GM18508 (cell line): ENCODE data around the gene PTH2.

Source experiments
- ATAC-seq: cut with Tn5 transposase; IDR thresholded peaks from one replicate; pipeline ENCODE4 v1.9.1; 2021; ENCODE audit warnings: moderate number of reproducible peaks; ENCODE audit not compliant: insufficient read depth, unreplicated experiment

The PTH2 gene

DNA sequence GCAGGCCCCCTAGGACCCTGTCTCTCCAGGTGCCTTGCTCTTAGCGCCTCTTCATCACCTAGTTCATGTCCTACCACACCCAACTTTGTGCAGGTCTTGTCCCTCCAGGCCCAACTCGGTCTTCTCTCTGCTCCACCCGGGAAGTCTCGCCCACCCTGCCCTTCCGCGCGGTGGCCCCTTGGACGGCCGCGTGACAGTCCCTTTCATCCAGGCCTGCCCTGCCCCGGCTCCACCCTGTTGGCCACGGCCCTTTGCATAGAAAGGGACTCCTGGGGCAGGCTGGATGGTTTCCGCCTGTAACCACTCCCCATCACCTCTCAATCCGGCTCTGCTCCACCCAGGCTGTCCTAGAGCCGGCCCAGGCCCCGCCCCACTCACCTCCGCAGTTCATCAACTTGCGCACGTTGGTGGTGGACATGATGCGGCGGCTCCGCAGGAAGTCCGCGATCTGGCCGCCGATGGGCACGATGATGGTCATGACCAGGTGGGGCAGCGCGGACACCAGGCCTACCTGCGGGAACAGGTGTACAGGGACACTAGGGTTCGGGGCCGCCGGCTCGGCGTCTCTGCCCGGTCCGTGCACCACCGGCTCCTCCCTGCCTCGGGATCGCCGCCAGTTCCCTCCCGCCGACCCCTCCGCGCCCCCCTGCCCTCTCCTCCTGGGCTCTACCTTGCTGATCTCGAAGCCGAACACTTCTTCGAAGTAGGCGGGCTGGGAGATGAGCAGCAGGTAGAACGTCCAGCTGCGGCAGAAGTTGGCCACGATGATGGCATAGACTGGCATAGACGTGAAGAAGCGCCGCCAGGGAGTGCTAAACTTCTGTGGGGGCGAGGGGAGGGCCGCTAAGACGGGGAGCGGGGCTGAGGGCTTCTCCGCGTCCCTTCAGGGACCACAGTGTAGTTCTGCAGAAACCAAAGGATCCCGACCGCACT is 9.2 kb upstream of the PTH2 start:
- ATAC-seq = no peak

DNA sequence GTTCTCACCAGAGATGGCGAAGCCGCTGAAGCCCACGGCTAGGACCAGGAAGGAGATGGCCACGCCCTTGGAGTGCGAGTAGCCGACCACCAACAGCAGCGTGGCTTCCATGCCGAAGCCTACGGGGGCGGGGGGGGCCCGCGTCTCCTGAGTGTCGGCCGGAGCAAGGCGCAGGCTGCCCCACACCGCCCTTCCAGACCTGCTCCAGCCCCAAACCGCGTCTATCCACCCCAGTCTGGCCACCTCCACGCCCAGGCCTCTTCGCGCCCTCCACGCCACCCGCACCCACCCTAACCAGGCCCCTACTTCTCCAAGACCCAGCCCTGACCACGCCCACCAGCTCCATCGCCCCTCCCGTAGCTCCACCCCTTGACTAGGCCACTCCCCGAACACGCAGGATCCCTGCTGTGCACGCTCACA is 8.1 kb upstream of the PTH2 start:
- ATAC-seq = no peak

DNA sequence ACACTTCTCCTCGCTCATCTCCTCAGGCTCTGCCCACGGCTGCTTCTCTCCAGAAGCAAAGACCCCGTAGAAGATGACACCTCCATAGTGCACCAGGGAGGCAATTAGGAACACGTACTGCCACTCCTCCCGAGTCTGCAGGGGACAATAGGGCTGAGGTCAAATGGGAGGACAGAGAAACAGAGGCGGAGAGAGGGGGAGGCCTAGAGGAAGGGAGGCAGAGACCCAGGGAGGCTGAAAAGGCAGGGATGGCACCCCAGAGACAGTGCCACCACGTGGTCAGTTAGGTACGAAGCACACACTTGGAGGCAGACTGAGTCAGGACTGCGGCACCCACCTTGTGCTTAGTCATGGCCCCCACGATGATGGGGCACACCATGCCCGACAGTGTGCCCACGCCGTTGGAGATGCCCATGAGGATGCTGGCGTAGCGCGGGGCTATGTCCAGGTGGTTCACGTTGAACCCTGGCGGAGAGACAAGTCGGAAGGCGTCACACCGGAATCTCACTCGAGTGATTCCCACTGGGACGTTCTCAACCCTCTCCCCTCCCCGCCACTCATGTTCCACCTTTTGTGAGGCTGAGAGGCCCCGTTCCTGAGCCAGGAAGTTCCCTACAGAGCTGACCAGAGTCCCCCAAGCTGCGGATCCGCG is 7.6 kb upstream of the PTH2 start:
- no peak for ATAC-seq

DNA sequence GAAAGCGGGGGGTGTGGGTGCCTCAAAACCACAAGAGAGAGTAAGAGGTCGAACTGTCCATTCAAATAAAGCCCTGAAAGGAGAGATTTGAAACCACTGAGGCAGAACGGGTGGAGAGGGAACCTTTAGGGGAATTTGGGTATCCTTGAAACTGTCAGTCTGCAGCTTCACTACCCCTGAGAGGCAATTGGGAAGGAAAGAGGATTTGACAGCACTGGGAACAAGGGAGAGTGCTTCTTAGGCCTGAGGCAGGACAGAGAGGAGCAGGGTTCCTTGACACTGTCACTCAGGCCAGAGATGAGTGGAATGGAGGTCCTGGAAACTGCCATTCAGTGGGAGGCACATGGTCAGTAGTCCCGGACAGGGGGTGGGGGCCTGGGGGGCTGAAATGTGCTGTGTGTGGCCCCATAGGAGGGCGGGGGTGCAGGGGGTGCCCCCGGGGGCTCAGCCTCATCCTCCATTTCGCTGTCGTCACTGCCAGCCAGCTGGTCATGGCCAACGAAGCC is 7.0 kb upstream of the PTH2 start:
- ATAC-seq = no peak

DNA sequence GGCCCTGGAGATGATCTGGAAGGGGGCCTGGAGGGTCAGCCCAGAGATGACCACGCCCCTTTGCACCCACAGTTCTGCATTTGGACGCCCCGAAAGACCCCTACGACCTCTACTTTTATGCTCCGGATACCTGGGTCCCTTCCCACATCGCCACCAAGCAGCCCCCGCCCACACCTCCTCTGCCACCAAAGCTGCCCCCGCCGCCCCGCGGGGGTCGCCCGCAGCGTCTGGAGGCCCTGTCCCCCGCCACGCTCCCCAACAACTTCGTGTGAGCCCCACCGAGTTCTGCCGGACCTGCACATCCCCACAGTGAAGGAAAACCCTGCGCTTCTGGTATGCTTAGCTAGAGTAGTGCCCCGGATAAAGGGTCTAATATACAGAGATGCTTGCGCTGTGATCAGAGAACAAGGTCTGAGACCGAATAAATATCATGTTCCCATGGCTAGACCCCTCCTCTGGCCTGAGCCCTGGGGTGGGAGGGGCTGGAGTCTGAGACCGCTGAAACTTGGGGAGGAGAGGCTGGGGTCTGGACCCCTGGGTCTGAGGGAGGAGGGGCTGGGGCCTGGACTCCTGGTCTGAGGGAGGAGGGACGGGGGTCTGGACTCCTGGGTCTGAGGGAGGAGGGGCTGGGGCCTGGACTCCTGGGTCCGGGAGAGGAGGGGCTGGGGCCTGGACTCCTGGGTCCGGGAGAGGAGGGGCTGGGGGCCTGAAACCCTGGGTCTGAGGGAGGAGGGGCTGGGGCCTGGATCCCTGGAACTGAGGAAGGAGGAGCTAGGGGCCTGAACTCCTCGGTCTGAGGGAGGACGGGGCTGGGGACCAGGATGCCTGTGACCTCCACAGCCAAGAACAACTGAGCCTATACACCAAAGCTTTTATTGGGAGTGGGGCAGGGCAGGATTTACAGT is 5.6 kb upstream of the PTH2 start:
- ATAC-seq = no peak

DNA sequence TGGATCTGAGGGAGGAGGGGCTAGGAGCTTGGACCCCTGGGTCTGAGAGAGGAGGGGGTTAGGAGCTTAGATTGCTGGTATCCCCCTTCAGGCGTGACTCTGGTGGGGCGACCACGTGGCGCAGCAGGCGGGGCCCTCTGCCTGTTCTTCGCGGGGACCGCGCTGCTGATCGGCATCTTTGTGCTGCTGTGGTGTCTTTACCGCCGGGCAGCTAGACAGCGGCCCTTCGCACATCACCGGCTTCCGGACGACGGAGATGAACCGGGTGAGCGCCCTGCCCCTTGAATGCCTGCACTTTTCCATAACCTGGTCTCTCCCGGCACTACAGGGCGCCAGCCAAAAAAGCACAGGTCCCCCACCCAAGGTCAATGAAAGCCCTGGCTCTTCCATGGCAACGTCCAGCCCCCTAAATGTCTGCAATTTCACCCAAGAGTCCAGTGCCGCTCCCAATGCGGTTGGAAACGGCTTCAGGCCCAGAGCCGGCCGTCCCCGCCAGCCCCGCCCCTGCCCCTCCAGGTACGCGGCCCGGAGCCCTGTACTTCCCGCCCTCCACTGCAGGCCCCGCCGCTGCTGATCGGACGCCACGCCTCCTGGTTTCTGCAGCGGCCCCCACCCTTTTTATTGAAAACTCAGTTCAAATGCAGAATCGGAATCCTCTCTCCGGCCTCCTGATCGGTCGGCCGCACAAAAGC is 4.8 kb upstream of the PTH2 start:
- ATAC-seq = no peak

DNA sequence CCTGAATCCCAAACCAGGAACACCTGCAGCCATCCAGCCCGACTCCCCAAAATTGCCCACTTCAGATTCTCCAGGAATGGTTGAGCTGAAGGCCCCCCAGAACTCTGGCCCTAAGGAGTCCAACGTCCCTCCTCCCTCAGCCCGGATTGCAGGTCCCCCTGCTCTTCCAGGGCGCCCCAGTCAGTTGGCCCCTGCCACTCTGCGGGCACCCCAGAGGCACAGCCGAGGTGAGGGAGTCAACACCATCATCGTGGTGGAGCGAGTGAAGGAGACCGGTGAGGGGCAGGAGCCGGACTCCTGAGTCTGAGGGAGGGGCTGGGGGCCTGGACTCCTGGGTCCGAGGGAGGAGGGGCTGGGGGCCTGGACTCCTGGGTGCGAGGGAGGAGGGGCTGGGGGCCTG is 4.1 kb upstream of the PTH2 start:
- no peak for ATAC-seq

DNA sequence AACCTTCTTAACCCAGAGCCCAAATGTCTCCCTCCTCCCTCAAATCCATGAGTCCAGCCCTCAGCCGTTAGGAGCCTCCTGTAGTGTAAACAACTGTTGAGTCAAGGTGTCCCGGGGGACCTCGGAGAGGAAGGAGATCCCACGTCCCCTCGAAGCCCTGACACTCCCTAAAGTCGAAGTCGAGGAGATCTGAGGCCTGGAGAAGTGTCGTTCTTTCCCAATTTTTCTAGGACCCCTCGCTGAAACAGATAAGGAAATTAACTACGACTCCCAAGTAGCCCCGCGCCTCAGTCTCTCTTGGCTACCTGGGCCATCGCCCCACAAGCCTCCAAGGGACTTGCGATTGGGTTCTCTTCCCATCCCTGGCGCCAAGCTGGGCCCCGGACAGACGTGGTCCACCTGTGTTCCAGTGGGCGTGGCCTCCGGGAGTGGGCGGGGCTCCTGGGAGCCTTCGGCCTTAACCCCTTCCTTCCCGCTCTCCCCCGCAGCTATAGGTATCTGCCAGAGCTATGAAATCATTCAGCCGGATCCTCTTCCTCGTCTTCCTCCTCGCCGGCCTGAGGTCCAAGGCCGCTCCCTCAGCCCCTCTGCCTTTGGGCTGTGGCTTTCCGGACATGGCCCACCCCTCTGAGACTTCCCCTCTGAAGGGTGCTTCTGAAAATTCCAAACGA is 2.8 kb upstream of the PTH2 start:
- ATAC-seq = no peak

DNA sequence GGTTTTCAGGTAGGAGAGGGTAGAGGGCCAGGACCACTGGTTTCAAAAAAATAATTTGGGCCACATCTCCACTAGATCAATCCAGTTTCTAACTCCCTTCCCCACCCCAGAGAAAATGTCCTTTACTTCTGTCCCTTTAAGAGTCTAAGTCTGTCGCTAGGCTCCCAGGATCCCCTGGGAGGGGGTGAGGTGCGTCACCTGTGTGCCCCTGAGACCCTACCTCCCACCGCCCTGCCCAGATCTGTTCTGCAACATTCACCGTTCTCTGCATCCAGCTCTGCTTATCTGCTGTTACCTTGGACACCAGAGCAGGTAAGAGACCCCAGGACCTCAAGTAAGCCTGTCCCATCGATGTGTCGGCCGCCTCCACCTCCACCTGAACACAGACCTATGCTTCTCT is 1.9 kb upstream of the PTH2 start, which contains the start of gene GFY:
Gene GFY (plus strand): TSS at position 211 of the 400 bp plus-strand sequence. CDS start 1,043 bp downstream, outside the sequence.
- ATAC-seq = no peak

DNA sequence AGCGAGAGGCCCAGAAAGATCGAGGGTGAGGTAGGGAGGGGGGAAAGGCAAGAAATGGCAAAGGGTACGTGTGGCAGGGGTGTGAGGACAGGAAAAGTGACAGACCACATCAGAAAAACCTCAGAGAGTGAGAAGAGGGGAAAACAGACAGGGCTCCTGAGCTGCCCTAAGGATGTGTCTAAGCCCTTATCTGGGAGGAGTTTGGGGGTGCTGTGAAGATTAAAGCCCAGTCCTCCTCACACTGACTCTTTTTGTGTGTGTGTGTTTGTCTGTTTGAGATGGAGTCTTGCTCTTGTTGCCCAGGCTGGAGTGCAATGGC is 703 bp upstream of the PTH2 start:
- no peak for ATAC-seq

DNA sequence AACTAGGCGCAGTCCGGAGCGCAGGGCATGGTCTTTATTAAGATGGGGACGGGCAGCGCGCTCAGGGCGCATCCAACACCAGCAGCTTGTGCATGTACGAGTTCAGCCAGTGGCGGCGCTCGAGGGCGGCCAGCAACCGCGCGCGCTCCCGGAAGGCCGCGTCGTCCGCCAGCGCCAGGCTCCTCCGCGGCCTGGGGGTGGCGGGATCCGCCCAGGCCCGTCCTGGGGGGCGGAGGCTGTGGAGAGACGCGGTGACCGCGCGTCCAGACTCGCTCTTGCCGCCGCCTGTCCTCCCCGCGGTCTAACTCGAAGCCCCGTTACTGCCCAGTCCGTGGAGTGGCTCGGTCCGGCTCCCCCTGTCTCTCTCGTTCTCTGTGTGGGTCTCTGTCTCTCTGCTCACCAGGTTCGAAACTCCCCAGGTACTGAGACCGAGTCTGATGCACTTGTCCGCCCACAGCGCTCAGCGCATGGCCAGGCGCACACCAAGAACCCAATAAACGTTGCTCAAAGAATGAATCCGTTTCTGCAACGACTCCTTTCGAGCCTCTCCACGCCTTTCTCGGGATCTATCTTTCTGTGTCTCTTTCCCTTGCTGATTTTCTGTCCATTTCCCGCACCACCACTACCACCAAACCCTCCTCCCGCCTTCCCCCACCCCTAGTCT is 702 bp downstream of the PTH2 start:
- no peak for ATAC-seq

DNA sequence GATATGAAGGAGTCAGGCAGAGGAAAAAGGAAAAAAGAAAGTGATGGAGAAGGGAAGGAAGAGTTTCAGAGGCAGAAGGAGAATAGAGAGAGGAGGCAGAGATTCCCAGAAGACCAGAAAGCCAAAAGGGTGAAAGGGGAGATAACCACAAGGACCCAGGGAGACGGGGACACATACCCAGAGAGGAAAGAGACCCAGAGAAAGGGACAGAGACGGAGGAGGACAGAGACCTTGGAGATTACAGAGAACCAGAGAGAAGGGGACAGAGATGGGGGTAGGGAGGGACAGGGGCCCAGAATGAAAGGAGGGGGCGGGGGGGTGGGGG is 1.4 kb downstream of the PTH2 start:
- no peak for ATAC-seq

DNA sequence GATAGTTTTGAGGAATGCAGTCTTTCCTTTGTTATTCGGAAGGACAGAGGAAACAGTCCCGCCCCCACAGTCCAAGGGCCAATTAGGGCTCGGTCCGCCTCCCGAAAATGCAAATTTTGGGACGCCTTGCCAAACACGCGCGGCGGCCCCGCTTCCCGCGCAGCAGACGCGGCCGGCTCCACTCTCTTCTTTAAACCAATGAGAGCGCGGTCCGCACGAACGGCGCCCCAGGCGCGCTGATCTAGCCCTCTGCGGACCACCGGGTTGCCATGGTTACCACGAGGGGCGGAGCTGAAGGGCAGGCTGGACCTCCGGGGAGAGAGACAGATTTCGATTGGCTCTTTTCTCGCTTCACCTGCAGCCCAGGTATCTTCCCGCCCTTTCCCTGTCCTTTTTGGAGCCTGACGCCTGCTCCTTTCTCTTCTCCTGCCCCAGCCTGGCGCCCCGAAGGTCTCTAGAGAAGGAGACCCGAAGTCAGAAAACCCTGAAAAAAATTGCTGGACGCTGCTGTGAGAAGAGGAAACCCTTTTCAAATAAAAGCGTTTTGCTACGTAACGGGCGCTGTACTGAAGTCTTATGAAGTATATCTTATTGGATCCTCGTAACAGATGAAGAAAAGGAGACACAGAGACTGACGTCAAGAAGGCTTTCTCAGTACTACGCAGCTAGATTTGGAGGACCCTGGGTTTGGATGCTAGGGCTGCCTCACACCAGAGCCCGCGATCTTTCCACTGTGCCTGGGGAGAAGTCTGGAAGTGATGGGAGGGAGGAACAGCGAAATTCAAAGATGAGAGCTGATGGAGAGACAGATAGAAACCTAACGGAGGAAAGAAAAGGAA is 2.0 kb downstream of the PTH2 start:
- ATAC-seq = no peak

DNA sequence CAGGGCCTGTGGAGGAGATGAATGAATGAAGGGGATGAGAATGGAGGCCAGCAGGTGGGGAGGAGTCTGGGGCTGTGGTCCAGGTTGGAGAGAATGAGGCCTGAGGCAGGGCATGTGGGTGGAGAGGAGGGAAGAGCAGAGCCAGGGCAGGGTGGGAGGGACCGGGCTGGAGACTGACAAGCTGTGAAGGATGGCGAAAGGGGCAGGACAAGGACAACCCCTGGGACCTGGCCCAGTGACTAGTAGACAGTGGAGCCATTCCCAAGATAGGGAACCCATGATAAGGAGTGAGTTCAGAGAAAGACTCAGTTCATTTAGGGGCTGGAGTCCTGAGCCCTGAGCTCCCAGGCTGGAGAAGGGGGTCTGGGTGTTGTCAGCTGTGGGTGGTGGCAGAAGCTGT is 3.0 kb downstream of the PTH2 start:
- no peak for ATAC-seq

DNA sequence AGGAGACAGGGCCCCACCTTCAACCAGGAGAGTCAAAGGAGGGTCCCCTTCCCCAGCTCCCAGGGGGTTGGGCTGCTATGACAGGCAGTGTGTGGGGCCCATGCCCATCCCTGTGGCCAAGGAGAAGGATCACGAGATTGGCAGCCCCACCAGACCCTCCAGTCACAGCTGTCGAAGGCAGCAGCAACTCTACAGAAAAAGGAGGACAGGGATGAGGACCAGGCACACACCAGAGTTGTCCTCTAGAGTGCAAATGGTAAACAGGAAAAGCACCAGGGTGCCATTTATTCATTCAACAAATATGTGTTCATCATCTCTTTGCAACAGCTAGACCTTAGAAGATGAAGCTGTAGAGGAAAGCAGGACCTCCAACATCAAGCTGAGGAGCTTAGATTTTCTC is 4.1 kb downstream of the PTH2 start:
- no peak for ATAC-seq

DNA sequence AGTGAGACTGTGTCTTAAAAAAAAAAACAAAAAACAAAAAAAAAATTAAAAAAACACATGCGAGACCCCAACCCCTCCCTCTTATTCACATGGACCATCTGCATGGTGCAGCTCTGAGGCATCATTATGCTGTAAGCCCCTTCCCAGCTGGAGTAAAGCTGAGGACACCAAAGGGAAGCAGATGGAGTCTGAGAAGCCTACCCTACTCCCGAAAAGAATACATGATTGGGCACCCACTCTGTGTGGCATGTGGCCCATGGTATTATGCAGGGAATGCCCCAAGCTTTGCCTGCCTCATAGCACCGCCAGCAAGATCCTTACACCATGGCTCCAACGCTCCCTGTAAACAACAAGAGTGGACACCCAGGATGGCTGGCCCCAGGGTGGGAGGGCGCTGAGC is 4.7 kb downstream of the PTH2 start:
- no peak for ATAC-seq

DNA sequence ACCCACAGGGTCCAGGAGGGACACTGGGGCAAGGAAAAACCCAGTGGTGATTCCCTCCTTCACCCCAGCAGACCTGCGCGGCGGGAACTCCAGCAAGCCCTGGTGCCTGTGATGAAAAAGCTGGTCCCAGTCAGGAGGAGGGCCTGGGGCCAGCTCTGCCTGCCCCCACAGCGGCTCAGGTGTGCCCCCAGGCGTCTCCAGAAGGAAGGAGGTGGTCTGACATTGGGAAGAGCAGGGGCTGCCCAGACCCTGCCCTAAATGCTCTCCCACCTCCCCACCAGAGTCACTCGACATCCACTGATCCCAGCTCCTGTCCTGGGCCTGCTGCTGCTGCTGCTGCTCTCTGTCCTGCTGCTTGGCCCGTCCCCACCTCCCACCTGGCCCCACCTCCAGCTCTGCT is 6.2 kb downstream of the PTH2 start:
- ATAC-seq = no peak

DNA sequence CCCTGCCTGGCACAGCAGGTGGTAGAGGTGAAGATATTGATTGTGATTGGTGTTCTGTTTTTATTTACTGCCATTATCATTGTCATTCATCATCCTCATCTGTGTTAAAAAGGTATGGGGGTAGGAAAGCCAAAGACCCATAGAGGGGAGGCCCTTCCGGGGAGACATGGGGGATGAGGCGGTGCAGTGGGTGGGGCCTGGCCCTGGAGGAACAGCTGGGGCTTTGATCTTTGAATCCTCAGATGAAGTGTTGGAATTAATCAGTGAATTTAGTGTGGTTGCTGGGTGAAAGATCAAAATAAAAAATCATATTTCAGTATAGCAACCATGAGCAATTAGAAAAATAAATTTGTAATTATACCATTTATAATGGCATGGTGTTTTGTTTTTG is 7.4 kb downstream of the PTH2 start:
- no peak for ATAC-seq
